Measurements from ENCODE around the gene PDE4D. TPM values are rescaled to one million over a fixed set of nuclear protein-coding genes. Genes with fewer than 3 reads are reported as not detected.

PDE4D gene
- total RNA-seq, 4 donors from 2014 or later: 14.7 to 36.3 (median 24.7) TPM

GRCh38 chr5:59564895-59565294, 328.6 kb downstream of the PDE4D start:
- no peaks in the 10 kb centered on the region for H3K4me1 ChIP-seq
- intact Hi-C loops (cut with DNase I): no loop called here
- no peaks in the 10 kb centered on the region for H3K36me3 ChIP-seq
- H3K4me3 ChIP-seq (replicated peaks in 1 of 3): no peak overlapping the region
- no peak overlapping the region for H3K27ac ChIP-seq
- 92 to 93% methylated on average over 1 of the region's 1 CpG for WGBS, 2 donors
- no peak for DNase-seq
- no peaks in the 10 kb centered on the region for H3K27me3 ChIP-seq
- TF ChIP-seq, protein P1, sequence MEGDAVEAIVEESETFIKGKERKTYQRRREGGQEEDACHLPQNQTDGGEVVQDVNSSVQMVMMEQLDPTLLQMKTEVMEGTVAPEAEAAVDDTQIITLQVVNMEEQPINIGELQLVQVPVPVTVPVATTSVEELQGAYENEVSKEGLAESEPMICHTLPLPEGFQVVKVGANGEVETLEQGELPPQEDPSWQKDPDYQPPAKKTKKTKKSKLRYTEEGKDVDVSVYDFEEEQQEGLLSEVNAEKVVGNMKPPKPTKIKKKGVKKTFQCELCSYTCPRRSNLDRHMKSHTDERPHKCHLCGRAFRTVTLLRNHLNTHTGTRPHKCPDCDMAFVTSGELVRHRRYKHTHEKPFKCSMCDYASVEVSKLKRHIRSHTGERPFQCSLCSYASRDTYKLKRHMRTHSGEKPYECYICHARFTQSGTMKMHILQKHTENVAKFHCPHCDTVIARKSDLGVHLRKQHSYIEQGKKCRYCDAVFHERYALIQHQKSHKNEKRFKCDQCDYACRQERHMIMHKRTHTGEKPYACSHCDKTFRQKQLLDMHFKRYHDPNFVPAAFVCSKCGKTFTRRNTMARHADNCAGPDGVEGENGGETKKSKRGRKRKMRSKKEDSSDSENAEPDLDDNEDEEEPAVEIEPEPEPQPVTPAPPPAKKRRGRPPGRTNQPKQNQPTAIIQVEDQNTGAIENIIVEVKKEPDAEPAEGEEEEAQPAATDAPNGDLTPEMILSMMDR (IDR thresholded peaks at IDR 0.05): no peak
- TF ChIP-seq POLR2A (IDR thresholded peaks at IDR 0.05): no peak
- no peaks in the 10 kb centered on the region for H3K9me3 ChIP-seq

- Histone ChIP-seq H3K9me3 (no peaks in the 10 kb centered on the region), H3K36me3 (no peaks in the 10 kb centered on the region), H3K4me1 (no peaks in the 10 kb centered on the region), H3K4me3 (replicated peaks in 1 of 3) (no peak overlapping the region), H3K27ac (no peak overlapping the region), H3K27me3 (no peaks in the 10 kb centered on the region)
- intact Hi-C loops (cut with DNase I): no loop called here
- DNase-seq: no peak
- 42 to 47% methylated on average over 3 of the region's 3 CpGs for WGBS, 2 donors
- TF ChIP-seq POLR2A (IDR thresholded peaks at IDR 0.05): no peak
- TF ChIP-seq, protein P1 (IDR thresholded peaks at IDR 0.05): no peak
Observed at GRCh38 chr5:59562756-59563389, 330.7 kb downstream of the PDE4D start.

DNA sequence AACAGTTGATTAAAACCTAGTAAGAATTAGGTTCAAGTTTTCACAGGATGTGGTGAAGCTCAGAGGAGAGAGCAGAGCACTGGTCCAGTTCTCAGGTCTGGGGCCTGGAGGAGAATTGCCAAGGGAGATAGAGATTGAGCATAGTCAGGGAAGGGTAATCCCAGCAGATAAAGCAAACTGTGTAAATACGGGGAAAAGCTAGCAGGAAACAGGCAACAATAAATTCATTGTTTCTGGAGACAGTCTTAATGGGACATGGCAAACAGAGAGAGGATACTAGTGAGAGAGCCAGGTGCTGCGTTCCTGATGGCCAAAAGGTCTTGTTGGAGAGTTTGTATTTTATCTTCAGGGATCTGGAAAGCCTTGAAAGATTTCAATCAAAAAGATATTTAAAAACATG, 333.0 kb downstream of the PDE4D start:
- Histone ChIP-seq H3K4me3 (replicated peaks in 1 of 3) (no peak overlapping the region), H3K27me3 (no peaks in the 10 kb centered on the region), H3K36me3 (no peaks in the 10 kb centered on the region), H3K4me1 (no peaks in the 10 kb centered on the region), H3K27ac (no peak overlapping the region), H3K9me3 (no peaks in the 10 kb centered on the region)
- TF ChIP-seq, protein P1 (IDR thresholded peaks at IDR 0.05): no peak
- TF ChIP-seq POLR2A (IDR thresholded peaks at IDR 0.05): no peak
- WGBS, 2 donors: 72 to 79% methylated on average over 2 of the region's 2 CpGs
- intact Hi-C loops (cut with DNase I): no loop called here
- no peak for DNase-seq

GRCh38 chr5:59559847-59560246, 333.7 kb downstream of the PDE4D start:
- TF ChIP-seq, protein P1 (IDR thresholded peaks at IDR 0.05): no peak
- no peak for TF ChIP-seq POLR2A (IDR thresholded peaks at IDR 0.05)

GRCh38 chr5:59559323-59559722, 334.2 kb downstream of the PDE4D start:
- H3K27me3 ChIP-seq: no peaks in the 10 kb centered on the region
- no peak for DNase-seq
- 66% methylated on average over 3 of the region's 3 CpGs for WGBS, 2 donors
- H3K4me1 ChIP-seq: no peaks in the 10 kb centered on the region
- TF ChIP-seq POLR2A (IDR thresholded peaks at IDR 0.05): no peak
- TF ChIP-seq, protein P1 (IDR thresholded peaks at IDR 0.05): no peak
- no peaks in the 10 kb centered on the region for H3K36me3 ChIP-seq
- H3K9me3 ChIP-seq: no peaks in the 10 kb centered on the region
- H3K4me3 ChIP-seq (replicated peaks in 1 of 3): no peak overlapping the region
- no peak overlapping the region for H3K27ac ChIP-seq
- intact Hi-C loops (cut with DNase I): no loop called here

More at GRCh38 chr5:59559847-59560246, 333.7 kb downstream of the PDE4D start:
- no peak for DNase-seq
- WGBS, 2 donors: 90 to 92% methylated on average over 4 of the region's 4 CpGs
- Histone ChIP-seq H3K4me1 (no peaks in the 10 kb centered on the region), H3K27me3 (no peaks in the 10 kb centered on the region), H3K9me3 (no peaks in the 10 kb centered on the region), H3K36me3 (no peaks in the 10 kb centered on the region), H3K27ac (no peak overlapping the region), H3K4me3 (replicated peaks in 1 of 3) (no peak overlapping the region)
- intact Hi-C loops (cut with DNase I): no loop called here
